T-helper 17 cell (primary cell): ENCODE measurements around the gene LRRC4C. TPM values are rescaled to one million over a fixed set of nuclear protein-coding genes. Genes with fewer than 3 reads are reported as not detected.
"Not testable (repeated sequence)": the region's sequence is repeated elsewhere in the genome, so short reads cannot be mapped to it uniquely, and the experiment has no call there.

Experiments
- ATAC-seq: fragments of 150-1000 bp; cut with Tn5 transposase; 2 replicates; pipeline ENCODE4 v1.10.0; 2021; ENCODE audit warnings: mild to moderate bottlenecking, moderate library complexity
- DNase-seq, 3 donors: peaks; one replicate each; pipeline versions ENCODE4 v3.0.0 to v3.0.0-alpha.2; 2020 to 2021
- H3K9me3 ChIP-seq: one replicate; pipeline ENCODE4 v1.7.0; 2013; ENCODE audit warnings: low read length, mild to moderate bottlenecking; ENCODE audit not compliant: control insufficient read depth, poor library complexity, severe bottlenecking
- H3K27ac Mint-ChIP-seq: one replicate; pipeline ENCODE4 v1.8.0; 2022; ENCODE audit warnings: mild to moderate bottlenecking, moderate library complexity, mixed read lengths
- H3K27me3 Mint-ChIP-seq: one replicate; pipeline ENCODE4 v1.8.0; 2022; ENCODE audit warnings: mixed read lengths
- H3K36me3 Mint-ChIP-seq: one replicate; pipeline ENCODE4 v1.8.0; 2022; ENCODE audit warnings: low read depth, mixed read lengths
- H3K4me1 Mint-ChIP-seq: one replicate; pipeline ENCODE4 v1.8.0; 2022; ENCODE audit warnings: mild to moderate bottlenecking, mixed read lengths
- H3K4me3 Mint-ChIP-seq: one replicate; pipeline ENCODE4 v1.8.0; 2022; ENCODE audit warnings: mild to moderate bottlenecking, moderate library complexity, mixed read lengths
- total RNA-seq, 4 donors: library from RNA in 2 of 4; stranded (reverse) in 2 of 4; gene quantifications; one replicate each; pipeline ENCODE4 v1.2.3 and lab custom pipeline; 2022 to 2026

The LRRC4C gene
- total RNA-seq, 2 donors from 2014 or later = not detected

GRCh38 chr11:40975076-40975475, 484.4 kb downstream of the LRRC4C start:
- ATAC-seq (no peak), DNase-seq (no peak)
- no peaks in the 10 kb centered on the region for H3K4me1 Mint-ChIP-seq
- no peak overlapping the region for H3K27ac Mint-ChIP-seq
- no peak overlapping the region for H3K4me3 Mint-ChIP-seq
- H3K36me3 Mint-ChIP-seq = no peaks in the 10 kb centered on the region
- H3K27me3 Mint-ChIP-seq = no peaks in the 10 kb centered on the region
- H3K9me3 ChIP-seq = peaks cover 3% of the 10 kb centered on the region

- H3K27ac Mint-ChIP-seq = no peak overlapping the region
- no peaks in the 10 kb centered on the region for H3K36me3 Mint-ChIP-seq
- no peaks in the 10 kb centered on the region for H3K4me1 Mint-ChIP-seq
- ATAC-seq = no peak
- DNase-seq = no peak
- peaks cover 3% of the 10 kb centered on the region for H3K9me3 ChIP-seq
- no peaks in the 10 kb centered on the region for H3K27me3 Mint-ChIP-seq
- H3K4me3 Mint-ChIP-seq = no peak overlapping the region
Measured at GRCh38 chr11:40974186-40974795, 485.2 kb downstream of the LRRC4C start.

GRCh38 chr11:40958707-40959106, 500.7 kb downstream of the LRRC4C start:
- Mint-ChIP-seq H3K27me3 (no peaks in the 10 kb centered on the region), H3K27ac (no peak overlapping the region), H3K36me3 (no peaks in the 10 kb centered on the region), H3K4me3 (no peak overlapping the region), H3K4me1 (no peaks in the 10 kb centered on the region)
- DNase-seq (no peak), ATAC-seq (no peak)
- no peaks in the 10 kb centered on the region for H3K9me3 ChIP-seq

GRCh38 chr11:40952479-40952878, 507.0 kb downstream of the LRRC4C start:
- Mint-ChIP-seq H3K36me3 (no peaks in the 10 kb centered on the region), H3K27ac (no peak overlapping the region), H3K4me1 (no peaks in the 10 kb centered on the region), H3K27me3 (no peaks in the 10 kb centered on the region), H3K4me3 (no peak overlapping the region)
- H3K9me3 ChIP-seq = no peaks in the 10 kb centered on the region
- no peak for ATAC-seq
- no peak for DNase-seq

GRCh38 chr11:40938002-40938401, 521.5 kb downstream of the LRRC4C start:
- no peaks in the 10 kb centered on the region for H3K27me3 Mint-ChIP-seq
- H3K9me3 ChIP-seq = peaks cover 4% of the 10 kb centered on the region
- DNase-seq (no peak), ATAC-seq (no peak)
- no peak overlapping the region for H3K4me3 Mint-ChIP-seq
- no peaks in the 10 kb centered on the region for H3K36me3 Mint-ChIP-seq
- H3K4me1 Mint-ChIP-seq = no peaks in the 10 kb centered on the region
- no peak overlapping the region for H3K27ac Mint-ChIP-seq

- Mint-ChIP-seq H3K36me3 (no peaks in the 10 kb centered on the region), H3K4me3 (no peak overlapping the region), H3K27ac (no peak overlapping the region), H3K27me3 (no peaks in the 10 kb centered on the region), H3K4me1 (no peaks in the 10 kb centered on the region)
- no peaks in the 10 kb centered on the region for H3K9me3 ChIP-seq
- no peak for ATAC-seq
- DNase-seq = no peak
Measured at GRCh38 chr11:40924915-40925314, 534.5 kb downstream of the LRRC4C start.

- H3K9me3 ChIP-seq = no peaks in the 10 kb centered on the region
- Mint-ChIP-seq H3K36me3 (no peaks in the 10 kb centered on the region), H3K4me1 (no peaks in the 10 kb centered on the region), H3K4me3 (no peak overlapping the region), H3K27me3 (no peaks in the 10 kb centered on the region), H3K27ac (no peak overlapping the region)
- ATAC-seq = no peak
- DNase-seq = no peak
Measured at GRCh38 chr11:40921246-40921645, 538.2 kb downstream of the LRRC4C start.

- H3K36me3 Mint-ChIP-seq, ATAC-seq, H3K27me3 Mint-ChIP-seq, H3K9me3 ChIP-seq, H3K4me1 Mint-ChIP-seq, H3K27ac Mint-ChIP-seq, H3K4me3 Mint-ChIP-seq, DNase-seq: not testable (repeated sequence)
Measured at GRCh38 chr11:40910774-40911173, 548.7 kb downstream of the LRRC4C start.

- no peak overlapping the region for H3K4me3 Mint-ChIP-seq
- ATAC-seq (no peak), DNase-seq (no peak)
- peaks cover 5% of the 10 kb centered on the region for H3K9me3 ChIP-seq
- H3K36me3 Mint-ChIP-seq = no peaks in the 10 kb centered on the region
- no peaks in the 10 kb centered on the region for H3K4me1 Mint-ChIP-seq
- H3K27me3 Mint-ChIP-seq = no peaks in the 10 kb centered on the region
- H3K27ac Mint-ChIP-seq = no peak overlapping the region
Measured at GRCh38 chr11:40894501-40894900, 565.0 kb downstream of the LRRC4C start.

GRCh38 chr11:40885250-40885954, 574.0 kb downstream of the LRRC4C start:
- DNase-seq = no peak
- no peak for ATAC-seq

GRCh38 chr11:40882301-40882700, 577.2 kb downstream of the LRRC4C start:
- H3K36me3 Mint-ChIP-seq = no peaks in the 10 kb centered on the region
- no peak overlapping the region for H3K27ac Mint-ChIP-seq
- no peaks in the 10 kb centered on the region for H3K27me3 Mint-ChIP-seq
- H3K4me1 Mint-ChIP-seq = no peaks in the 10 kb centered on the region
- no peak for ATAC-seq
- no peak overlapping the region for H3K4me3 Mint-ChIP-seq
- DNase-seq = no peak
- no peaks in the 10 kb centered on the region for H3K9me3 ChIP-seq

More at GRCh38 chr11:40885250-40885954, 574.0 kb downstream of the LRRC4C start:
- H3K4me1 Mint-ChIP-seq = no peaks in the 10 kb centered on the region
- no peak overlapping the region for H3K4me3 Mint-ChIP-seq
- no peaks in the 10 kb centered on the region for H3K36me3 Mint-ChIP-seq
- no peaks in the 10 kb centered on the region for H3K27me3 Mint-ChIP-seq
- H3K27ac Mint-ChIP-seq = no peak overlapping the region
- no peaks in the 10 kb centered on the region for H3K9me3 ChIP-seq

- ATAC-seq (no peak), DNase-seq (no peak)
- H3K36me3 Mint-ChIP-seq = no peaks in the 10 kb centered on the region
- no peak overlapping the region for H3K4me3 Mint-ChIP-seq
- no peak overlapping the region for H3K27ac Mint-ChIP-seq
- H3K4me1 Mint-ChIP-seq = no peaks in the 10 kb centered on the region
- no peaks in the 10 kb centered on the region for H3K27me3 Mint-ChIP-seq
- H3K9me3 ChIP-seq = no peaks in the 10 kb centered on the region
Measured at GRCh38 chr11:40879911-40880310, 579.5 kb downstream of the LRRC4C start.

GRCh38 chr11:40877981-40878380, 581.5 kb downstream of the LRRC4C start:
- no peaks in the 10 kb centered on the region for H3K4me1 Mint-ChIP-seq
- no peaks in the 10 kb centered on the region for H3K36me3 Mint-ChIP-seq
- H3K4me3 Mint-ChIP-seq = no peak overlapping the region
- DNase-seq (no peak), ATAC-seq (no peak)
- no peaks in the 10 kb centered on the region for H3K9me3 ChIP-seq
- no peaks in the 10 kb centered on the region for H3K27me3 Mint-ChIP-seq
- H3K27ac Mint-ChIP-seq = no peak overlapping the region

GRCh38 chr11:40877256-40877655, 582.2 kb downstream of the LRRC4C start:
- DNase-seq = no peak

More at GRCh38 chr11:40877256-40877655, 582.2 kb downstream of the LRRC4C start:
- no peak for ATAC-seq
- Mint-ChIP-seq H3K27me3 (no peaks in the 10 kb centered on the region), H3K4me1 (no peaks in the 10 kb centered on the region), H3K4me3 (no peak overlapping the region), H3K27ac (no peak overlapping the region), H3K36me3 (no peaks in the 10 kb centered on the region)
- H3K9me3 ChIP-seq = no peaks in the 10 kb centered on the region
